Skeletal muscle cell (primary cell): ENCODE results near the gene FKBP2.
A peak's percentile ranks its signal among the peaks of the same experiment; 100 is the strongest.

Source experiments
- DNase-seq: peaks from one replicate; pipeline ENCODE4 v3.0.0-alpha.2; 2010; ENCODE audit warnings: low read depth
- H3K4me3 ChIP-seq: 2 replicates; pipeline ENCODE4 v1.5.1; 2011; ENCODE audit warnings: low read depth, mild to moderate bottlenecking, control low read depth, low read length, moderate library complexity

FKBP2 gene

GRCh38 chr11:64246871-64247728 is 6.2 kb downstream of the FKBP2 start, which contains the start of gene PPP1R14B:
TSS of gene PPP1R14B (minus strand) at chr11:64246943. CDS start at chr11:64246673, 270 bp downstream.
- peak within 1 kb of the TSS; percentile 91 for H3K4me3 ChIP-seq
- peak; percentile 51 for DNase-seq

DNA sequence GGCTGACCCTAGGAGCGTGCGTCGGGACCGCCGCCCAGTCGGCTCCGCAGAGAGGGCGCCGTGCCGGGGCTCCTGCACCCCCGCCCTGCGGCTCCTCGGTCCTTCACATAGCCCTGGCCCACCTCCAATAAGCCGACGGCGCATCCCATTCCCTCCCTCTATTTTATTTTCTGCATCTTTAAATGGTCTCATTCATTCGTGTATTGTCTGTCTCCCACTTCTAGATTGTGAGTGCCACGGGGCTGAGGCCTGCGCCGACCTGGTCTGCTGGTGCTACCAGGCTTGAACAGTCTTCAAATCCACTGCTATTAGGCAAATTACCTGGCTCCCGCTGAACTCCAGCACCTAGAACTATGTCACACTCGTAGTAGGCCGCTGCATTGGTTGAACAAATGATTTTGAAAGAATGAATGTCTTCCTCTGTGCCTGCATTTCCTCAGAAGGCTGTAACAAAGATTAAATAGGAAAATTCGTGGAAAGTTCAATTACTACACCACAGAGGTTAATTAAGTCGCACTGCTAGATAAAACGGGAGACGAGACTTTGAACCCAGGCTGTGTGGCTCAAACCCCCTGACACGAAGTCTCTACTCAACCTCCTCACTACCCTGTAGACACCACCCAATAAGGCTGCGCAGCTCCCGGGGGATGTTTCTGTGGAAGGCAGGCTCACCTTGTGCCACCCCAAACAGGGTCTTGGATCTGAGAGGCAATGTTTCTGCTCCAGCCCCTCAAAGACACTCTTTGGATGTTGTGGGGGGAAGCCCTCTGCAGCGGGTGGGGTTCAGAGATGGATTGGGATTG is 7.0 kb downstream of the FKBP2 start:
- peak overlapping the region; percentile 72 for H3K4me3 ChIP-seq
- no peak for DNase-seq

- H3K4me3 ChIP-seq = no peak overlapping the region
- DNase-seq = no peak
Observed at GRCh38 chr11:64248578-64248977, 7.7 kb downstream of the FKBP2 start.

- no peak overlapping the region for H3K4me3 ChIP-seq
Observed at GRCh38 chr11:64249038-64249437, 8.1 kb downstream of the FKBP2 start.

DNA sequence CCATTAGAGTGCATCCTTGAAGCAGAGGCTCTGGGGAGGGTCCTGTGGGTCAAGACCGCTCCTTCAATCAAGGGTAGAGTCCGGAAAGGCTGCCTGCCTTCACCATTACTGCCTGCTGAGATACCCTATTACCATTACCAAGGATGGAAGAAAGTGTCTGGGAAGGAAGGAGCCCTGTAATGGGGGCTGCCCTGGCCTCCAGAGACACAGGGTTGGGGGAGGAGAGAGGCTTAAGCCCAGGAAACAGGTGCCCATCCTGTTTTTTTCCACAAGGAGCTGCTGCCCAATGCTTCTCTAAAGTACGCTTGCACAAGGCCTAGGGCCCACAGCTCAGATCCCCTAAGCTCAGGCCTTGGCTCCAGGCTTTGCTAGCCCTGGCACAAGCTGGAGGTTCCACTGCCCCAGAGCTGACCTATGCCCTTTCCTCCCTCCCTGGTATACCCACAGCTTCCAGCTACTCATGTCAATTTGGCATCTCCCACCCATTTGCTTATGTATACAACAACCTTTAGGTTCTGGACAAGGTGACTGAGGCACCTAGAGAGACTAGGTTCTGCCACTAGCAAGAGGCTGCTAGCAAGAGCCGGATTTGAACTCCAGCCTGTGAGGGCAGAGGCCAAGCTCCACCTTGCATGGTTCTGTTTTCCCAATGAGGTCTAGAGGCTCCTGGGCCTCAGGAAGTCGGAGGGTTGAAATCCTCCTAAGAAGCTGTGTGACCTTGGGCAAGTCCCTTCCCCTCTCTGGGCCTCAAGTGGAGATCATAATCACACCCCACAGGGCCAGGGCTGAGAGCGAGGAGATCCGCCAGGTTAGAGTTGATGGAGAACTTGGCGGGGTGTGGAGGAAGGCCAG is 8.9 kb downstream of the FKBP2 start:
- no peak overlapping the region for H3K4me3 ChIP-seq

More at GRCh38 chr11:64249038-64249437, 8.1 kb downstream of the FKBP2 start:
- DNase-seq = no peak

GRCh38 chr11:64250415-64251015 is 9.6 kb downstream of the FKBP2 start:
- H3K4me3 ChIP-seq = peak overlapping the region; percentile 76
- no peak for DNase-seq

More for the DNA sequence above, 8.9 kb downstream of the FKBP2 start:
- no peak for DNase-seq

- no peak for DNase-seq
- peak within 1 kb of the TSS; percentile 76 for H3K4me3 ChIP-seq
Observed at GRCh38 chr11:64251016-64251752, 10.3 kb downstream of the FKBP2 start, which contains the start of gene PLCB3. TSS of gene PLCB3 (plus strand) at chr11:64251530. CDS start at chr11:64251650, 120 bp downstream.

- no peak for DNase-seq
- peak overlapping the region; percentile 76 for H3K4me3 ChIP-seq
Observed at GRCh38 chr11:64251753-64252002, 10.8 kb downstream of the FKBP2 start.

DNA sequence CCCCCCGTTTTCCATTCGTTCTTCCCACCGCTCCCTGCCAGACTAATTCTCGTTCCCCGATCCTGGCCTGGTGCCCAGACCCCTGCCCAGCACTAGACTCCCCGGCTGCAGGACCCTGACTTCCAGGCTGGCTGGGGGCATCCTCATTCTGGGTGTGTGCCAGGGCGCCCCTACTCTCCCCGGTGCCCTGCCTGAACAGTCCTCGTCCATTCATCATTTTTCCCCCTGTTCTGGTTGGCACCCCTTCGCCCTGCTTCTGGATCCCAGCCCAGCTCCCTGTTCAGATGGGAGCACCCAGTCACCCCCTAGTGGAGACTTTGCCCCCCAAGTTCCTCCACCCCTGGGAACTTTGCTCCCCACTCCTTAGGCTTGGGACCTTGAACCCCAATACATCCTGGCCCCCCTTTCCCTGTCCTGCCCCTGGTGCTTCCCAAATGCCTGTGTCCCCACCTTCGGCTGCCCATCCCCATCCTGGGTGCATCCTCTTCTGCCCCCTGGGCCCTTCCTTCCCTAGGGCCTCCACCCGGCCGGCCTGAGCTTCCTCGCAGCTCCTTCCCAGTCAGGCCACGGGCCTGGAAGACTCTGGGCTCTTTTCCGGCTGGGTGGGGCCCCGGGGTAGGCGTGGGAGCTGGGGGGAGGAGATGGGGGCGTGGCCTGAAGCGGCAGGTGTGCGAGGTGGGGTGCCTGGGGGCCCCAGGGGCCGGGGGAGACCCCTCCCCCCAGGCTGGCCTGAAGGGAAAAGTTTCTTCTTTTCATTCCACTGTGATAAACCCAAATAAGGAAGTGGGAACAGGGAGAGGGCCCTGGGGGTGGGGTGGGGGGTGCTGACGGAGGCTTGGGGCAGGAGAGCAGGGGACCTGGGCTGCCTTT is 11.3 kb downstream of the FKBP2 start:
- DNase-seq = no peak
- peak overlapping the region; percentile 76 for H3K4me3 ChIP-seq

GRCh38 chr11:64253043-64253442 is 12.1 kb downstream of the FKBP2 start:
- peak overlapping the region; percentile 76 for H3K4me3 ChIP-seq
- no peak for DNase-seq

DNA sequence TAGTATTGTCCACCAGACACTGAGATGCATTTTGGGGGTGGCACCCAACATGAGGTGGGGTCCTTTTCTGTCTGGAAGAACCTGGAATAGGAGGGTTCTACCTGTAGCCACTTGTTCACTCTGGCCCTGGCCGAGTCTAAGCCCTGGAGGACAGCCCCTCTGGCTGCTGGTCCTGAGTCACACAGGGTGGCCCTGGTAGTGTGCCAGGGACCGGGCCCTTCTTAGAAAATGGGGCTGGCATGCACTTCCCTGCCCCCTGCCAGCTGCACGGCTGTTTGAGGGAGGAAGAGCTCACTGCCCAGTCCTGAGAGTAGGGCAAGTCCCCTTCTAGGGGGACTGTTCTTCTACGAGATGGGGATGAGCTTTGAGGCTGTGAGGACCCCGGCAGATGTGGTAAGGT is 12.6 kb downstream of the FKBP2 start:
- no peak for DNase-seq
- no peak overlapping the region for H3K4me3 ChIP-seq

DNA sequence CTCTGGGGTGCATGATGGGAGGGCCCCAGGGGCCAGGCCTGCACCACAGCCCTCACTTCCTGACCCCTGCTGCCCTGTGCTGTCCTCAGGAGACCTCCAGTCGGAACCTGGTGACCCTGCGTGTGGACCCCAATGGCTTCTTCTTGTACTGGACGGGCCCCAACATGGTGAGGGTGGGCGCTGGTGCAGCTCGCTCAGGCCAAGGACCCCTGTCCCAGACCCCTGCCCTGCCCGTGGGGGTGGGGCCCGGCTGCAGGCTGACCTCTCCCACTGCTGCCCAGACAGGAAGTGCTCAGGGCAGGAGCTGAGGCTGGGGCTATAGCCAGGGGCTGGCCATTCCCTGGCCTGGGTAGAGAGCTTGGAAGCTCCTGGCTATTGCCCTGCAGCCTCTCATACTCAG is 13.4 kb downstream of the FKBP2 start:
- no peak for DNase-seq
- no peak overlapping the region for H3K4me3 ChIP-seq

GRCh38 chr11:64255135-64256128 is 14.5 kb downstream of the FKBP2 start:
- no peak for DNase-seq
- no peak overlapping the region for H3K4me3 ChIP-seq

- no peak for DNase-seq
- H3K4me3 ChIP-seq = no peak overlapping the region
Observed at GRCh38 chr11:64256300-64256699, 15.4 kb downstream of the FKBP2 start.

- no peak for DNase-seq
- no peak overlapping the region for H3K4me3 ChIP-seq
Observed at GRCh38 chr11:64258356-64258755, 17.5 kb downstream of the FKBP2 start.

- H3K4me3 ChIP-seq = no peak overlapping the region
- DNase-seq = no peak
Observed at GRCh38 chr11:64258946-64259532, 18.1 kb downstream of the FKBP2 start.
